ENCODE data around the gene TAF11.
A peak's percentile ranks its signal among the peaks of the same experiment; 100 is the strongest.
"Not testable (repeated sequence)": the region's sequence is repeated elsewhere in the genome, so short reads cannot be mapped to it uniquely, and the experiment has no call there.

TAF11 gene

DNA sequence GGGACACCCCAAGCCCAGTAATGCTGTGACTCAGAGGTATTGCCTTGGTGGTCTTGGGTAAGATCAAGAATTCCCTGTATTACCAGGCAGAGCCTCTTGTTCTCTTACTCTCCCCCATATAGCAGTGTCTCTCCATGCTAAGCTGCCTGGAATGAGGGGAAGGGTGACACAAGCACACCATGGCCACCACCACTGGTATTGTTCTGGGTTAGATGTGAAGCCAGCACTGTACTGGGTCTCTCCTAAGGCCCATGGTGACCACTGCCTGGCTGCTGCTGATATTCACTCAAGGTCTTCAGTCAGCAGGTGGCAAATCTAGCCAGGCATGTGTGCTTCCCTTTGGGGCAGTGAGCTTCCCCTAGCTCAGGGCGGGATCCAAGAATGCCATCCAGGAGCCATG, 36.5 kb downstream of the TAF11 start:
- TF ChIP-seq, protein P1, sequence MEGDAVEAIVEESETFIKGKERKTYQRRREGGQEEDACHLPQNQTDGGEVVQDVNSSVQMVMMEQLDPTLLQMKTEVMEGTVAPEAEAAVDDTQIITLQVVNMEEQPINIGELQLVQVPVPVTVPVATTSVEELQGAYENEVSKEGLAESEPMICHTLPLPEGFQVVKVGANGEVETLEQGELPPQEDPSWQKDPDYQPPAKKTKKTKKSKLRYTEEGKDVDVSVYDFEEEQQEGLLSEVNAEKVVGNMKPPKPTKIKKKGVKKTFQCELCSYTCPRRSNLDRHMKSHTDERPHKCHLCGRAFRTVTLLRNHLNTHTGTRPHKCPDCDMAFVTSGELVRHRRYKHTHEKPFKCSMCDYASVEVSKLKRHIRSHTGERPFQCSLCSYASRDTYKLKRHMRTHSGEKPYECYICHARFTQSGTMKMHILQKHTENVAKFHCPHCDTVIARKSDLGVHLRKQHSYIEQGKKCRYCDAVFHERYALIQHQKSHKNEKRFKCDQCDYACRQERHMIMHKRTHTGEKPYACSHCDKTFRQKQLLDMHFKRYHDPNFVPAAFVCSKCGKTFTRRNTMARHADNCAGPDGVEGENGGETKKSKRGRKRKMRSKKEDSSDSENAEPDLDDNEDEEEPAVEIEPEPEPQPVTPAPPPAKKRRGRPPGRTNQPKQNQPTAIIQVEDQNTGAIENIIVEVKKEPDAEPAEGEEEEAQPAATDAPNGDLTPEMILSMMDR (IDR thresholded peaks at IDR 0.05) = no peak
- no peak for TF ChIP-seq ZFX (IDR thresholded peaks at IDR 0.05; ENCODE audit: borderline replicate concordance)
- H3K27ac ChIP-seq = no peak overlapping the region

- not testable (repeated sequence) for H3K27ac ChIP-seq
Measured at GRCh38 chr6:34849066-34849465, 38.8 kb downstream of the TAF11 start.

- TF ChIP-seq, protein P1 (IDR thresholded peaks at IDR 0.05) = no peak
- peak overlapping the region; percentile 47 for H3K27ac ChIP-seq
Measured at GRCh38 chr6:34839666-34840352, 48.0 kb downstream of the TAF11 start.

DNA sequence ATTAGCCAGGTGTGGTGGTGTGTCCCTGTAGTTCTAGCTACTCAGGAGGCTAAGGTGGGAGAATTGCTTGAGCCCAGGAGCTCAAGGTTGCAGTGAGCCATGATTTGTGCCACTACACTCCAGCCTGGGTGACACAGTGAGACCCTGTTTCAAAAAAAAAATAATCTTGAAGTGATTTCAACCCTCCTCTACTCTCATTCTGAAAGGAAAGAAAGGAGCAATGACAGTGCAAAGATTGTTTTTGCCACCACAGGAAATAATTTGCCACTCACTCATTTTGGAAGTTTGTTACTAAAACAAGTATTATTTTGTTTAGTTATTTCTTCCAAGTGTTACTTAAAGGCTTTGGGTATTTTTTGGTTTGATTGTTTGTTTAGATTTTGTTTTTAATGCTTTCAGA, 50.3 kb downstream of the TAF11 start:
- TF ChIP-seq ZFX (IDR thresholded peaks at IDR 0.05; ENCODE audit: borderline replicate concordance) = no peak
- TF ChIP-seq, protein P1 (IDR thresholded peaks at IDR 0.05) = no peak
- H3K27ac ChIP-seq = no peak overlapping the region

GRCh38 chr6:34836451-34836850, 51.4 kb downstream of the TAF11 start:
- no peak overlapping the region for H3K27ac ChIP-seq

DNA sequence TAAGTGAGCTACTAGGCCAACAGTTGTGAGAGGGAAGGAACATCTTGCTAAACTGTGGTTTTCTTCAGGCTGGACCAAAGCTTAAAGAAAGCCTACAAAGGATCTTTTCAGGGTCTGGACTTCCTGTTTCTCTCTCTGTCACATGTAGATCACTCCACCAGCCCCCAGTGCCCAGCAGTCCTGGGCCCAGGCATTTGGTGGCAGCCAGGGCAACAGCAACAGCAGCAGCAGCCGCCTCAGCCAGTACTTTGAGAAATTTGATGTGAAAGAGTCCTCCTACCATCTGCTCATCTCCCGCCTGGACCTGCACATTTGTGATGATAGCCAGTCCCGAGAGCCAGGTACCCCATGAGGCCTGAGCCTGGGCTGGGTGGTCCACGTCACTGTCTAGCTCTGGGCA, 51.8 kb downstream of the TAF11 start:
- TF ChIP-seq, protein P1 (IDR thresholded peaks at IDR 0.05) = no peak
- TF ChIP-seq ZFX (IDR thresholded peaks at IDR 0.05; ENCODE audit: borderline replicate concordance) = no peak
- H3K27ac ChIP-seq = no peak overlapping the region

More at GRCh38 chr6:34836451-34836850, 51.4 kb downstream of the TAF11 start:
- no peak for TF ChIP-seq ZFX (IDR thresholded peaks at IDR 0.05; ENCODE audit: borderline replicate concordance)
- TF ChIP-seq, protein P1 (IDR thresholded peaks at IDR 0.05) = no peak

- TF ChIP-seq ZFX (IDR thresholded peaks at IDR 0.05; ENCODE audit: borderline replicate concordance) = no peak
- TF ChIP-seq, protein P1 (IDR thresholded peaks at IDR 0.05) = no peak
- no peak overlapping the region for H3K27ac ChIP-seq
Measured at GRCh38 chr6:34834789-34835518, 52.9 kb downstream of the TAF11 start.
